IPS-18c (cell line): ENCODE data around the gene RBFOX2.
"Not testable (repeated sequence)": the region's sequence is repeated elsewhere in the genome, so short reads cannot be mapped to it uniquely, and the experiment has no call there.

ENCODE experiments used
- H3K4me3 ChIP-seq: 2 replicates; pipeline ENCODE4 v1.7.0; 2013; ENCODE audit warnings: low read depth, mild to moderate bottlenecking, low read length, moderate library complexity; ENCODE audit not compliant: insufficient read depth
- H3K9me3 ChIP-seq: one replicate; pipeline ENCODE4 v1.6.1; 2013; ENCODE audit warnings: mild to moderate bottlenecking, low read length, moderate library complexity; ENCODE audit not compliant: control insufficient read depth, insufficient read depth

RBFOX2 gene

GRCh38 chr22:35719212-35719875 lies 309.3 kb downstream of the RBFOX2 start:
- no peaks in the 10 kb centered on the region for H3K9me3 ChIP-seq
- no peak overlapping the region; the same call in 1 of the 2 replicates for H3K4me3 ChIP-seq

GRCh38 chr22:35717572-35717971 lies 311.1 kb downstream of the RBFOX2 start, which contains the start of gene APOL5:
Gene APOL5, plus strand, starts transcription at chr22:35717872. Its CDS starts 0 bp downstream, at chr22:35717872.
- Histone ChIP-seq H3K4me3 (no peak within 1 kb of the TSS), H3K9me3 (no peaks in the 10 kb centered on the region)

- Histone ChIP-seq H3K9me3 (no peaks in the 10 kb centered on the region), H3K4me3 (no peak overlapping the region)
Measured at GRCh38 chr22:35712672-35713071, 316.0 kb downstream of the RBFOX2 start.

- H3K4me3 ChIP-seq: no peak overlapping the region
- H3K9me3 ChIP-seq: no peaks in the 10 kb centered on the region
Measured at GRCh38 chr22:35711336-35711735, 317.3 kb downstream of the RBFOX2 start.

- Histone ChIP-seq H3K4me3 (no peak overlapping the region), H3K9me3 (no peaks in the 10 kb centered on the region)
Measured at GRCh38 chr22:35708917-35709316, 319.7 kb downstream of the RBFOX2 start.

GRCh38 chr22:35708453-35708852 lies 320.2 kb downstream of the RBFOX2 start:
- Histone ChIP-seq H3K9me3 (no peaks in the 10 kb centered on the region), H3K4me3 (no peak overlapping the region)

GRCh38 chr22:35705141-35705540 lies 323.5 kb downstream of the RBFOX2 start:
- Histone ChIP-seq H3K4me3 (no peak overlapping the region), H3K9me3 (no peaks in the 10 kb centered on the region)

- no peak overlapping the region for H3K4me3 ChIP-seq
- no peaks in the 10 kb centered on the region for H3K9me3 ChIP-seq
Measured at GRCh38 chr22:35703861-35704584, 324.6 kb downstream of the RBFOX2 start.

- H3K9me3 ChIP-seq, H3K4me3 ChIP-seq: not testable (repeated sequence)
Measured at GRCh38 chr22:35699852-35700251, 328.8 kb downstream of the RBFOX2 start.

GRCh38 chr22:35697142-35697541 lies 331.5 kb downstream of the RBFOX2 start:
- no peak overlapping the region for H3K4me3 ChIP-seq
- H3K9me3 ChIP-seq: no peaks in the 10 kb centered on the region

GRCh38 chr22:35695202-35695601 lies 333.4 kb downstream of the RBFOX2 start:
- Histone ChIP-seq H3K4me3 (no peak overlapping the region), H3K9me3 (no peaks in the 10 kb centered on the region)

- Histone ChIP-seq H3K4me3 (no peak overlapping the region), H3K9me3 (no peaks in the 10 kb centered on the region)
Measured at GRCh38 chr22:35690001-35690400, 338.6 kb downstream of the RBFOX2 start.

GRCh38 chr22:35688913-35689675 lies 339.5 kb downstream of the RBFOX2 start:
- H3K9me3 ChIP-seq: no peaks in the 10 kb centered on the region
- H3K4me3 ChIP-seq: no peak overlapping the region
